KMS-11 (cell line): Measurements from ENCODE around the gene ISOC2.
A peak's percentile ranks its signal among the peaks of the same experiment; 100 is the strongest.

Experiments
- H2AFZ ChIP-seq: fragments of 200-600 bp; sonication (generic); 2 replicates; pipeline ENCODE4 v1.6.1; 2016; ENCODE audit warnings: antibody characterized with exemption, mixed run types, low read depth
- H3K27ac ChIP-seq: fragments of 200-600 bp; sonication (generic); 2 replicates; pipeline ENCODE4 v1.6.1; 2016; ENCODE audit warnings: mild to moderate bottlenecking, mixed run types
- H3K27me3 ChIP-seq: fragments of 200-600 bp; sonication (generic); 2 replicates; pipeline ENCODE4 v1.6.1; 2017; ENCODE audit warnings: mild to moderate bottlenecking, low read depth, mixed run types, moderate library complexity; ENCODE audit not compliant: insufficient read depth
- H3K36me3 ChIP-seq: fragments of 200-600 bp; sonication (generic); 2 replicates; pipeline ENCODE4 v1.6.1; 2017; ENCODE audit warnings: mild to moderate bottlenecking, mixed run types; ENCODE audit not compliant: insufficient read depth
- H3K4me1 ChIP-seq: fragments of 200-600 bp; sonication (generic); 2 replicates; pipeline ENCODE4 v1.6.1; 2016; ENCODE audit warnings: mild to moderate bottlenecking, low read depth, mixed run types; ENCODE audit not compliant: poor library complexity, severe bottlenecking
- H3K4me2 ChIP-seq: fragments of 200-600 bp; sonication (generic); 2 replicates; pipeline ENCODE4 v1.7.0; 2016; ENCODE audit warnings: mild to moderate bottlenecking, mixed run types
- H3K4me3 ChIP-seq: fragments of 200-600 bp; sonication (generic); IDR thresholded peaks from 2 replicates; pipeline ENCODE4 v1.6.1; 2017; ENCODE audit warnings: low read depth, low read length, mixed read lengths; ENCODE audit not compliant: insufficient read depth
- H3K79me2 ChIP-seq: fragments of 200-600 bp; sonication (generic); 2 replicates; pipeline ENCODE4 v1.6.1; 2016; ENCODE audit warnings: low read depth, mixed run types; ENCODE audit not compliant: insufficient read depth
- H3K9ac ChIP-seq: fragments of 200-600 bp; sonication (generic); 2 replicates; pipeline ENCODE4 v1.6.1; 2016; ENCODE audit warnings: mild to moderate bottlenecking, mixed run types
- H4K20me1 ChIP-seq: fragments of 200-600 bp; sonication (generic); 2 replicates; pipeline ENCODE4 v1.6.1; 2016; ENCODE audit warnings: mild to moderate bottlenecking, mixed run types; ENCODE audit not compliant: insufficient read depth
- TF ChIP-seq, protein P1 (sequence below): fragments of 200-600 bp; sonication (generic); conservative IDR thresholded peaks from 2 replicates; pipeline ENCODE4 v1.6.1; 2017; ENCODE audit warnings: low read depth, mild to moderate bottlenecking, antibody characterized with exemption, low read length, moderate library complexity, mixed read lengths

ISOC2 gene, protein sequence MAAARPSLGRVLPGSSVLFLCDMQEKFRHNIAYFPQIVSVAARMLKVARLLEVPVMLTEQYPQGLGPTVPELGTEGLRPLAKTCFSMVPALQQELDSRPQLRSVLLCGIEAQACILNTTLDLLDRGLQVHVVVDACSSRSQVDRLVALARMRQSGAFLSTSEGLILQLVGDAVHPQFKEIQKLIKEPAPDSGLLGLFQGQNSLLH

DNA sequence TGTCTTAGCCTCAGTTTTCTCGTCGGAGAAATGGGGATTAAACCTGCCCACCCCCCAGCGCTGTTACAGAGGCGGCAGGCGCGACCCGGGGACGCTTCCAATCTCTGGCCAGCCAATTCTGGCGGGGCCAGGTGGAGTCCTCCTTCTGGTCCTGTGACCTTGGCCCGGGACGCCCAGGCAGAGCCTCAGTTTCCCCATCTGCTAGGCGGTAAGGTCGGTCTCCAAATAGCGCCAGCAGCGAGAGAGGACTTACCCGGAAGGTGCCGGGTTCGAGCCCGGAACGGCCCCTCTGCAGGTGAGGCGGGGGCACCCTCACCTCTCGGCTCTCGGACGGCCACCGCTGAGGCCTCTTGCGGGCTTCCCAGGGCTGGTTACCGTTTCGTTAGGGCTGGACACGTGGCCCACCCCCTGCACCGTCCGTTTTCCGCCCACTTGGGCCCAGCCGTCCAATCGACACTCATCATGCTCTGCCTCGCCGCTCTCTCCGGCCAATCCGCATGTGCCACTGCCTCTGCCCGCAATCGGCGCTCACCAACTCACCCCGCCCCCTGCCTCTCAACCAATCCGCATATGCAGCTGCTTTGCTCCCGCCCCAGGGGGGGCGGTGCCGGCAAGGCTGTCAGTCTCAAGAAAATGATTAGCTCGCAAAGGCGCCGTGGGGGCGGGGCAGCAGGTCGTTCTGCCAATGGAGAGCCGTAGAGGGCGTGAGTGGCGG lies at the start of gene ISOC2:
Gene ISOC2, minus strand, starts transcription at position 384 of the 715 bp plus-strand sequence. CDS start 5,156 bp downstream, outside the sequence.
- Histone ChIP-seq H3K27ac (peak within 1 kb of the TSS; percentile 73), H2AFZ (peak within 1 kb of the TSS; percentile 86), H3K4me1 (peaks cover 10% of the 10 kb centered on the region), H3K4me2 (peak within 1 kb of the TSS; percentile 86), H3K79me2 (peaks cover 11% of the 10 kb centered on the region; the same call in 1 of the 2 replicates), H3K9ac (peak within 1 kb of the TSS; percentile 94), H4K20me1 (no peaks in the 10 kb centered on the region), H3K4me3 (no peak within 1 kb of the TSS), H3K27me3 (peaks cover 27% of the 10 kb centered on the region), H3K36me3 (no peaks in the 10 kb centered on the region)
- TF ChIP-seq, protein P1, sequence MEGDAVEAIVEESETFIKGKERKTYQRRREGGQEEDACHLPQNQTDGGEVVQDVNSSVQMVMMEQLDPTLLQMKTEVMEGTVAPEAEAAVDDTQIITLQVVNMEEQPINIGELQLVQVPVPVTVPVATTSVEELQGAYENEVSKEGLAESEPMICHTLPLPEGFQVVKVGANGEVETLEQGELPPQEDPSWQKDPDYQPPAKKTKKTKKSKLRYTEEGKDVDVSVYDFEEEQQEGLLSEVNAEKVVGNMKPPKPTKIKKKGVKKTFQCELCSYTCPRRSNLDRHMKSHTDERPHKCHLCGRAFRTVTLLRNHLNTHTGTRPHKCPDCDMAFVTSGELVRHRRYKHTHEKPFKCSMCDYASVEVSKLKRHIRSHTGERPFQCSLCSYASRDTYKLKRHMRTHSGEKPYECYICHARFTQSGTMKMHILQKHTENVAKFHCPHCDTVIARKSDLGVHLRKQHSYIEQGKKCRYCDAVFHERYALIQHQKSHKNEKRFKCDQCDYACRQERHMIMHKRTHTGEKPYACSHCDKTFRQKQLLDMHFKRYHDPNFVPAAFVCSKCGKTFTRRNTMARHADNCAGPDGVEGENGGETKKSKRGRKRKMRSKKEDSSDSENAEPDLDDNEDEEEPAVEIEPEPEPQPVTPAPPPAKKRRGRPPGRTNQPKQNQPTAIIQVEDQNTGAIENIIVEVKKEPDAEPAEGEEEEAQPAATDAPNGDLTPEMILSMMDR = no peak

DNA sequence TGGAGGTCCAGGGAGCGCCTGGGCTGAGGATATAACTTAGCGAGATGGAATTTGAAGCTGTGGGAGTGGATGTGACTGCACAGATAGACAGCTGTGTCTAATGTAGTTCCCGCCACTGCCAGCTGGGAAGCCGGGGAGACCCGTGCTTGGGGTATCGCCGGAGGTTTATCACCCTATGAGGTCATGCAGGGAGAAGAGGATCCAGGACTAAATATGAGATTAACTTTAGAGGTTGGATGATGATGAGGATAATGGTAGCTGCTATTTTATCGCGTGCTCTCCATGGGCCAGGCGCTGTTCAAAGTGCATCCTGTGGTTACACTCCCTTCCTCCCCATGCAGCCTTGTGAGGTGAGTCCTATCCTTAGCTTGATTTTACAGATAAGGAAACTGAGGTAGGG lies 46.7 kb upstream of the ISOC2 start:
- no peak overlapping the region for H2AFZ ChIP-seq
- TF ChIP-seq, protein P1 = no peak
- H3K4me1 ChIP-seq = peaks cover 5% of the 10 kb centered on the region
- no peaks in the 10 kb centered on the region for H3K79me2 ChIP-seq
- H3K27ac ChIP-seq = no peak overlapping the region
- H3K4me2 ChIP-seq = no peak overlapping the region
- no peak overlapping the region for H3K4me3 ChIP-seq
- H4K20me1 ChIP-seq = no peaks in the 10 kb centered on the region
- no peak overlapping the region for H3K9ac ChIP-seq
- peaks cover 84% of the 10 kb centered on the region for H3K27me3 ChIP-seq
- H3K36me3 ChIP-seq = no peaks in the 10 kb centered on the region

DNA sequence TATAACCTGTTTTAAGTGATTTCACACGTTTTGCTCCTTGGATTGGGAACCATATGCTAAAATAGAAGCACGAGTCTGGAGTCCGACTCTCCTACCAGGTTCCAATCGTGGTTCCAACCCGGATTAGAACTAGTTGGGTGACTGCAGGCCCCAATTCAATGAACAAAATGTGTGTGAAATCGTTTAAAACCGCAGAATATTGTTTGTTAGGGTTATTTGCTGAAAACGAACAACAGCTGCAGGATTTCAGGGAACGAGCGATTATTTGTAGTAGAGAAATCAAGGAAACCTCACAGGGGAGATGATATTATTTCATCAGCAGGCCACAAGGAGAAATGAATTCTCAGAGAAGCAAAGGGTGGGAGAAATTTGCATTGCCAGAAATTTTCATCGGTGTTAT lies 43.5 kb upstream of the ISOC2 start:
- Histone ChIP-seq H3K4me1 (peaks cover 5% of the 10 kb centered on the region), H4K20me1 (no peaks in the 10 kb centered on the region), H2AFZ (no peak overlapping the region), H3K9ac (no peak overlapping the region), H3K36me3 (no peaks in the 10 kb centered on the region), H3K4me2 (no peak overlapping the region), H3K27ac (no peak overlapping the region), H3K79me2 (no peaks in the 10 kb centered on the region), H3K27me3 (peaks cover 80% of the 10 kb centered on the region), H3K4me3 (no peak overlapping the region)
- TF ChIP-seq, protein P1 = no peak

DNA sequence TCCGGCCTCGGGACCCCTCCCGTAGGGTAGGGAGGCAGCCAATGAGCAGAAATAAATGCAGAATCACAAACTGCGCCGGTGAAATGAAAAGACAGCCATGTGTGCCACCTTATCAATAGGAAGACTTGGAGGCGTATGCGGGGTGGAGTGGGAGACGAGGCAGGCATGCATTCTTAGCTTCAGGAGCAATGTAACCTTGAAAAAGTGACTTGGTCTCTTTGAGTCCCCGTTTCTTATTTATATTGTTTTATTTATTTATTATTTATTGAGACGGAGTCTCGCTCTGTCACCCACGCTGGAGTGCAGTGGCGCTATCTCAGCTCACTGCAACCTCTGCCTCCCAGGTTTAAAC lies 42.8 kb upstream of the ISOC2 start:
- H3K4me1 ChIP-seq = peaks cover 5% of the 10 kb centered on the region
- H3K4me2 ChIP-seq = peak overlapping the region; percentile 53
- no peaks in the 10 kb centered on the region for H3K79me2 ChIP-seq
- no peaks in the 10 kb centered on the region for H4K20me1 ChIP-seq
- TF ChIP-seq, protein P1 = no peak; the same call in 1 of the 2 replicates
- no peak overlapping the region for H3K27ac ChIP-seq
- no peak overlapping the region for H3K4me3 ChIP-seq
- no peaks in the 10 kb centered on the region for H3K36me3 ChIP-seq
- H3K9ac ChIP-seq = no peak overlapping the region
- peaks cover 81% of the 10 kb centered on the region for H3K27me3 ChIP-seq
- peak overlapping the region; percentile 77 for H2AFZ ChIP-seq
